OCI-LY1 (cell line): Measurements from ENCODE around the gene PBX1.

Experiments
- CTCF ChIP-seq: fragments of 200-600 bp; sonication (generic), shearing (Covaris generic); IDR thresholded peaks from 2 replicates; pipeline ENCODE4 v1.5.1; 2017; ENCODE audit warnings: mild to moderate bottlenecking, antibody characterized with exemption, low read length, moderate library complexity, mixed read lengths
- EZH2 ChIP-seq: fragments of 200-600 bp; sonication (generic), shearing (Covaris generic); IDR thresholded peaks from 2 replicates; pipeline ENCODE4 v1.8.0; 2017; ENCODE audit warnings: borderline replicate concordance, mixed run types, mild to moderate bottlenecking, antibody characterized with exemption, low read length, moderate library complexity, mixed read lengths

- no peak for TF ChIP-seq CTCF
- no peak for TF ChIP-seq EZH2
These were observed 94.7 kb downstream of the PBX1 start for GRCh38 chr1:164653705-164654104.
